HL-60 (cell line): ENCODE data around the gene NOTCH4.

ENCODE experiments used
- DNase-seq, 2 experiments: peaks; one replicate each; pipeline ENCODE4 v3.0.0-alpha.2; 2010 to 2020; ENCODE audit warnings: low read depth in 1 of 2, low spot score in 1 of 2
- H3K27ac ChIP-seq: fragments of 250-450 bp; sonication (Bioruptor Pico); replicated peaks from 2 replicates; pipeline ENCODE4 v1.5.1; 2020; ENCODE audit warnings: mild to moderate bottlenecking, moderate library complexity
- H3K27me3 ChIP-seq: fragments of 250-450 bp; sonication (Bioruptor Pico); 2 replicates; pipeline ENCODE4 v1.5.1; 2021; ENCODE audit warnings: mild to moderate bottlenecking, moderate library complexity; ENCODE audit not compliant: insufficient read depth, poor library complexity, severe bottlenecking
- H3K4me3 ChIP-seq: replicated peaks from 2 replicates; pipeline ENCODE4 v1.5.1; 2011; ENCODE audit warnings: mild to moderate bottlenecking, control low read depth, low read length; ENCODE audit not compliant: insufficient read depth
- CTCF ChIP-seq: IDR thresholded peaks from one replicate; pipeline ENCODE4 v1.5.1; 2011; ENCODE audit warnings: low read length, control low read depth, inconsistent platforms; ENCODE audit not compliant: insufficient read depth
- GABPA ChIP-seq: IDR thresholded peaks from 2 replicates; pipeline ENCODE4 v1.6.1; 2012; ENCODE audit warnings: low read depth
- POLR2AphosphoS5 ChIP-seq: IDR thresholded peaks from 2 replicates; pipeline ENCODE4 v1.6.1; 2012; ENCODE audit warnings: low read depth
- REST ChIP-seq: IDR thresholded peaks from 2 replicates; pipeline ENCODE4 v1.6.1; 2012; ENCODE audit warnings: low read depth; ENCODE audit not compliant: insufficient replicate concordance
- SPI1 ChIP-seq: IDR thresholded peaks from 2 replicates; pipeline ENCODE4 v1.6.1; 2012; ENCODE audit warnings: low read depth, mild to moderate bottlenecking, borderline replicate concordance

The NOTCH4 gene

GRCh38 chr6:32153564-32154513 is 70.0 kb downstream of the NOTCH4 start, which contains the start of gene PPT2:
Gene PPT2, plus strand, starts transcription at chr6:32154141. Its CDS starts 454 bp downstream, at chr6:32154595.
- peak; percentile 39 to 62 for DNase-seq
- Histone ChIP-seq H3K27me3 (peaks cover 32% of the 10 kb centered on the region), H3K4me3 (peak within 1 kb of the TSS; percentile 66), H3K27ac (no peak within 1 kb of the TSS; the same call in 1 of the 2 replicates)
- TF ChIP-seq GABPA = no peak
- no peak for TF ChIP-seq POLR2AphosphoS5
- no peak for TF ChIP-seq SPI1
- no peak for TF ChIP-seq CTCF
- TF ChIP-seq REST = no peak

- H3K27me3 ChIP-seq = peaks cover 39% of the 10 kb centered on the region
- H3K27ac ChIP-seq = no peak overlapping the region
Measured at GRCh38 chr6:32152769-32153563, 70.9 kb downstream of the NOTCH4 start.

More at GRCh38 chr6:32152769-32153563, 70.9 kb downstream of the NOTCH4 start:
- DNase-seq = no peak
- no peak for TF ChIP-seq SPI1
- no peak for TF ChIP-seq GABPA
- TF ChIP-seq CTCF = no peak
- TF ChIP-seq REST = no peak
- TF ChIP-seq POLR2AphosphoS5 = no peak
- no peak overlapping the region for H3K4me3 ChIP-seq
